CD4-positive, alpha-beta memory T cell (primary cell): ENCODE data around the gene RFX6. TPM values are rescaled to one million over a fixed set of nuclear protein-coding genes. Genes with fewer than 3 reads are reported as not detected.

ENCODE experiments used
- CTCF ChIA-PET: fragments of 350-600 bp; sonication (Branson Sonifier 250); formaldehyde crosslinking; loops from one replicate; lab custom pipeline; 2021; ENCODE audit warnings: inconsistent platforms; ENCODE audit not compliant: partially characterized antibody; lab: Charles Lee
- POLR2A ChIA-PET: fragments of 350-600 bp; sonication (Branson Sonifier 250); formaldehyde crosslinking; loops from one replicate; lab custom pipeline; 2021; ENCODE audit not compliant: partially characterized antibody; lab: Charles Lee
- DNase-seq, 5 donors: peaks; one replicate each; pipeline versions ENCODE4 v3.0.0 to v3.0.0-alpha.2; 2020 to 2022; ENCODE audit warnings: mixed read lengths in 1 of 5
- H3K27ac ChIP-seq: one replicate; pipeline ENCODE4 v1.7.0; 2013; ENCODE audit warnings: low read depth, low read length
- H3K27me3 ChIP-seq: 2 replicates; pipeline ENCODE4 v1.7.0; 2013; ENCODE audit warnings: mild to moderate bottlenecking, low read length, moderate library complexity; ENCODE audit not compliant: insufficient read depth
- H3K36me3 ChIP-seq: 2 replicates; pipeline ENCODE4 v1.7.0; 2013; ENCODE audit warnings: mild to moderate bottlenecking, low read length, moderate library complexity; ENCODE audit not compliant: insufficient read depth
- H3K4me1 ChIP-seq: 2 replicates; pipeline ENCODE4 v1.7.0; 2013; ENCODE audit warnings: mild to moderate bottlenecking, low read length, moderate library complexity; ENCODE audit not compliant: insufficient read depth
- H3K4me3 ChIP-seq, 2 donors: one replicate each; pipeline ENCODE4 v1.7.0; 2013; ENCODE audit warnings: low read length in 2 of 2, mild to moderate bottlenecking in 1 of 2
- H3K9me3 ChIP-seq, 2 donors: one replicate each; pipeline ENCODE4 v1.7.0; 2013; ENCODE audit warnings: low read length in 2 of 2, control low read depth in 1 of 2; ENCODE audit not compliant: control insufficient read depth in 1 of 2
- H3K27ac Mint-ChIP-seq, 7 donors: one replicate each; pipeline ENCODE4 v1.8.0; 2020 to 2021; ENCODE audit warnings: mixed read lengths in 7 of 7, mild to moderate bottlenecking in 6 of 7, inconsistent platforms in 3 of 7, moderate library complexity in 3 of 7
- H3K27me3 Mint-ChIP-seq, 2 donors: one replicate each; pipeline ENCODE4 v1.8.0; 2020 to 2021; ENCODE audit warnings: mixed read lengths in 2 of 2
- H3K36me3 Mint-ChIP-seq, 2 donors: one replicate each; pipeline ENCODE4 v1.8.0; 2020 to 2021; ENCODE audit warnings: mixed read lengths in 2 of 2, inconsistent platforms in 1 of 2, mild to moderate bottlenecking in 1 of 2
- H3K4me1 Mint-ChIP-seq, 4 donors: one replicate each; pipeline ENCODE4 v1.8.0; 2020 to 2021; ENCODE audit warnings: mixed read lengths in 4 of 4, mild to moderate bottlenecking in 1 of 4
- H3K4me3 Mint-ChIP-seq, 8 donors: one replicate each; pipeline ENCODE4 v1.8.0; 2020 to 2021; ENCODE audit warnings: mixed read lengths in 8 of 8, mild to moderate bottlenecking in 7 of 8, moderate library complexity in 6 of 8, inconsistent platforms in 3 of 8
- H3K9me3 Mint-ChIP-seq, 8 donors: one replicate each; pipeline ENCODE4 v1.8.0; 2020 to 2021; ENCODE audit warnings: mixed read lengths in 8 of 8, mild to moderate bottlenecking in 5 of 8, inconsistent platforms in 3 of 8, moderate library complexity in 1 of 8
- intact Hi-C: fragments of 100-400 bp; cut with micrococcal nuclease; formaldehyde crosslinking; loops from one replicate; pipeline ENCODE4 v1.15.1; 2023
- polyA plus RNA-seq, 2 donors: library from polyadenylated mRNA; unstranded; fragments of 300-500 nt; fragmentation: Illumina TruSeq; gene quantifications; one replicate each; pipeline ENCODE4 v1.2.3, GENCODE V29; 2021
- total RNA-seq, 2 experiments: library from RNA; stranded (reverse); gene quantifications; one replicate each; pipeline ENCODE4 v1.2.3, GENCODE V29; 2021

The RFX6 gene
- total and polyA plus RNA-seq, 4 experiments from 2014 or later, result not detected

DNA sequence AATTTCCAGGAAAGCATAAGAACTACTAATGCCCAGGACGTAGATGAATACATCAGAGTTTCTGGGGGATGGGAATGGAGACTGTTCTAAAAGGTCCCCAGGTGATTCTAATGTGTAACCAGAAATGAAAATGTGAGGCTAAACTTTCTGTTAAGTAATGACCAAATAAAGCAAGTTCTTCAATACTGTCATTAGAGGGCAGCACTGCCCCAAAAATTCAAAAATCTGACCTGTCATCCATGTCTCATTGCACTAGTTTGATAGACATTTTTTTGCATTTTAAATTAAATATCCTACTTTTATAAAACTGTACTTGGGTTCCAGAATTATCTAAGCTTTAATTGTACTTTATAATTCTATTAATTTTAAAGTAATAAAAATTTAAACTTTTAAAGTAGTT lies 94.9 kb downstream of the RFX6 start:
- Histone ChIP-seq H3K36me3 (no peaks in the 10 kb centered on the region), H3K27ac (no peak overlapping the region), H3K9me3 (no peaks in the 10 kb centered on the region), H3K4me3 (no peak overlapping the region), H3K4me1 (no peaks in the 10 kb centered on the region), H3K27me3 (no peaks in the 10 kb centered on the region)
- peaks cover 0 to 1% of the 10 kb centered on the region in 2 donors for H3K27me3 Mint-ChIP-seq
- intact Hi-C loops, result loop anchor here (5.0 kb wide), 1 partner anchor 585 kb away; no protein-coding TSS in a partner anchor
- no peaks in the 10 kb centered on the region for H3K9me3 Mint-ChIP-seq
- H3K4me1 Mint-ChIP-seq, result no peaks in the 10 kb centered on the region
- POLR2A ChIA-PET, result no interaction called here
- CTCF ChIA-PET, result no interaction called here
- DNase-seq, result peak in 2 of 5 donors; percentile 2 to 10
- H3K4me3 Mint-ChIP-seq, result no peak overlapping the region
- H3K36me3 Mint-ChIP-seq, result no peaks in the 10 kb centered on the region
- H3K27ac Mint-ChIP-seq, result no peak overlapping the region

DNA sequence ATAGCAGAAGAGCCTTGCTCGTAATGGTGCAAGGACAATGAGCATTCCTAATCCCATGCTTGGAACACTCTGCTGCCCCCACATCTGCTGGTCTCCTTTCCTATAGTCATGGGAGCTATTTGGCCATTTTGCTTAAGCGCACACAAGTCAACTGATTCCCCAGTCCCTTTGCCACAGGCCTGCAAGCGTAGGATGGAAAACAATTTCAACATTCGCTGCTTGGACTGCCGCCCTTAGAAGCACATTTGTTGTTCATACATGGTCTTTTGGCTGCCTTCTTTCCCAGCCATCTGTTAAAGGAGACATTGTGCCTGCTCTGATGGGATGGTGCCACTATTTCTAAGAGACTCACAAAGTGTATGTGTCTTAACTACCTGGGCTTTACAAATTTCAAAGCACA lies 96.9 kb downstream of the RFX6 start:
- no peaks in the 10 kb centered on the region for H3K36me3 Mint-ChIP-seq
- ChIA-PET CTCF (no interaction called here), POLR2A (no interaction called here)
- no peak overlapping the region for H3K27ac ChIP-seq
- H3K4me3 Mint-ChIP-seq, result no peak overlapping the region
- no peaks in the 10 kb centered on the region for H3K27me3 Mint-ChIP-seq
- no peak for DNase-seq
- H3K27ac Mint-ChIP-seq, result no peak overlapping the region
- intact Hi-C loops, result loop anchor here (5.0 kb wide), 1 partner anchor 583 kb away; no protein-coding TSS in a partner anchor
- H3K9me3 ChIP-seq, result no peaks in the 10 kb centered on the region
- no peaks in the 10 kb centered on the region for H3K9me3 Mint-ChIP-seq
- no peaks in the 10 kb centered on the region for H3K4me1 ChIP-seq
- no peaks in the 10 kb centered on the region for H3K27me3 ChIP-seq
- no peaks in the 10 kb centered on the region for H3K36me3 ChIP-seq
- no peak overlapping the region for H3K4me3 ChIP-seq
- H3K4me1 Mint-ChIP-seq, result no peaks in the 10 kb centered on the region

DNA sequence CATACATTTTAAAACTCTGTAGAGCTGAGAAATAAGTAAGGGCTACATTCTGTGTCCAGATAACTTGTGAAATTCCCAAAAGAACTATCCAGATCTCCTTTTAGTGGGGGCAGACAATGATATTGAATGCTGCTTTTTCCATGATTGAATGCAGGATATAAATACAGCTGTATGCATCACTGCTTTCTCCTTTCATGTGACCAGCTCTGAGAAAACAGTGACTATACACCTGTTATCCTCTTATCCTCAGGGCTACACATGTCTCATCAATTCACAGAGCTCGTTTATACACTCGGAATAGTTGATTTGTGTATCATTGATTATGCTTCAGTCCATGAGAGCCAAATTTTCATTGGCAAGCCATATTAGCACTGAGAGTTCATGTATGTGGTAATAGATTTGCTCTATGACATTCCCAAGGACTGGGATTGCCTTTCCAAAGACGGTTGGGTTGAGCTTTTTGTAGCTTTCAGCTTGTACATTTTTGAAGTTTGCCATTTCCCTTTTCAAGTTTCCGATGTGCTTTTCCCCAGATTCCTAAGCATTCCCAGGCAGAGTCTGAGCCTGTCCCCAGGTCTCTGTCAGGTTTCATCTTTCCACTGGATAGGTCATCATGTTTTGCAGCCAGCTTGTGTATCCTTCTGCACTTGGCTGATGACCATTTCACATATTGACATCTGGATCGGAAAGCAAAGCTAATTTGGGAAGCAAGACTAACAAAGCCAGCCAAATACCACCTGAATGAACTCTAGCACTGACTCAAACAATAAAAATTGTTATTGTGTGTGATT lies 97.7 kb downstream of the RFX6 start:
- intact Hi-C loops, result loop anchor here (5.0 kb wide), 1 partner anchor 583 kb away; no protein-coding TSS in a partner anchor
- Histone ChIP-seq H3K4me3 (no peak overlapping the region), H3K27me3 (no peaks in the 10 kb centered on the region), H3K4me1 (no peaks in the 10 kb centered on the region), H3K9me3 (no peaks in the 10 kb centered on the region), H3K27ac (no peak overlapping the region), H3K36me3 (no peaks in the 10 kb centered on the region)
- Mint-ChIP-seq H3K4me1 (peaks cover 0 to 1% (median 0%) of the 10 kb centered on the region in 4 donors), H3K36me3 (no peaks in the 10 kb centered on the region), H3K27me3 (no peaks in the 10 kb centered on the region), H3K27ac (no peak overlapping the region), H3K9me3 (no peaks in the 10 kb centered on the region), H3K4me3 (no peak overlapping the region)
- ChIA-PET POLR2A (no interaction called here), CTCF (no interaction called here)
- no peak for DNase-seq

DNA sequence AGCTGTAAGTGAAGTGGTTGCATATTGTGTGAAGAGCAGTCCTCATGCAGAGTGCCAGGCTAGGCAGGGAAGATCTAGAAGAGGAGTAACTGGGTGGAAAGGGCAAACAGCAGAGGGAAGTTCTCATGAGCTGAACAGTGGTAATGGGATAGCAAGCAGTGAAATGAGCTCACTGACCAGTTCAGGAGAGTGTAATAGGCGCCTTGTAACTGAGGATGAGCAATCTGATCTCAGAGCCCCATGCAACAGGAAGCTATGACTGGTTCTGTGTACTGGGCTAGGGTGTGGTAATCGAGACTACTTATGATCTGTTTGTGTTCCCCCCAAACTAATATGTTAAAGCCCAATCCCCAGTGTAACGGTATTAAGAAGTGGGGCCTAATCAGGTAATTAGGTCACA lies 98.6 kb downstream of the RFX6 start:
- no peaks in the 10 kb centered on the region for H3K27me3 ChIP-seq
- H3K9me3 ChIP-seq, result no peaks in the 10 kb centered on the region
- no peaks in the 10 kb centered on the region for H3K4me1 ChIP-seq
- Mint-ChIP-seq H3K27me3 (peaks cover 0 to 1% of the 10 kb centered on the region in 2 donors), H3K9me3 (no peaks in the 10 kb centered on the region), H3K4me1 (peaks cover 0 to 1% (median 0%) of the 10 kb centered on the region in 4 donors), H3K4me3 (no peak overlapping the region), H3K27ac (no peak overlapping the region), H3K36me3 (no peaks in the 10 kb centered on the region)
- CTCF ChIA-PET, result no interaction called here
- no peak overlapping the region for H3K4me3 ChIP-seq
- intact Hi-C loops, result no loop called here
- no peak for DNase-seq
- H3K36me3 ChIP-seq, result no peaks in the 10 kb centered on the region
- POLR2A ChIA-PET, result no interaction called here
- no peak overlapping the region for H3K27ac ChIP-seq

DNA sequence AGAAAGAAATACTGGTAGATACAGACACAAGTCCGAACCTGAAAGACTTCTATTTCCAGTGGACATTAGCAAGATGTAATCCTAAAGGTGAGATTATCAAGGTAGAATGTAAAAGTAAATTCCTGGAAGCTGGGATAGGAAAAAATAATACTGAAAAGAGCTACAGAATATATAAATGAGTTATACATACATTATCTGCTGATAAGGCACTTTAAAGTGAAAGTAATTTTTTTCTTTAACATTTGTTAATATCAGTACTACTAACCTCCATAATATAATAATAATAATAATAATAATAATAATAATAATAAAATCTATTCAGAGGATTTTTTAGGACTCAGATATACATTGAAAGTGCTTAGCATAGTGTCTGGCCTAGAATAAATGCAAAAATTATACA lies 102.5 kb downstream of the RFX6 start:
- no peaks in the 10 kb centered on the region for H3K36me3 ChIP-seq
- H3K4me3 ChIP-seq, result no peak overlapping the region
- peaks cover 2 to 12% (median 5%) of the 10 kb centered on the region in 8 donors for H3K9me3 Mint-ChIP-seq
- no peak overlapping the region for H3K27ac Mint-ChIP-seq
- no peak overlapping the region for H3K27ac ChIP-seq
- no peaks in the 10 kb centered on the region for H3K27me3 ChIP-seq
- POLR2A ChIA-PET, result no interaction called here
- H3K4me1 Mint-ChIP-seq, result peaks cover 0 to 1% (median 0%) of the 10 kb centered on the region in 4 donors
- no peak overlapping the region for H3K4me3 Mint-ChIP-seq
- CTCF ChIA-PET, result no interaction called here
- no peak for DNase-seq
- intact Hi-C loops, result no loop called here
- H3K4me1 ChIP-seq, result no peaks in the 10 kb centered on the region
- H3K27me3 Mint-ChIP-seq, result peaks cover 0 to 1% of the 10 kb centered on the region in 2 donors
- no peaks in the 10 kb centered on the region for H3K9me3 ChIP-seq
- no peaks in the 10 kb centered on the region for H3K36me3 Mint-ChIP-seq

Other genes starting within 250 kb of the RFX6 start
- gene ZUP1, start 208.5 kb upstream of the RFX6 start, total RNA-seq, result 10 to 100 TPM; 13.4 to 13.9 TPM
- gene ZUP1, start 208.5 kb upstream of the RFX6 start, polyA plus RNA-seq, result 1 to 10 TPM; 5.7 to 5.9 TPM
- 10 to 100 TPM; 60.7 to 61.8 TPM for gene KPNA5, start 196.0 kb upstream of the RFX6 start, total RNA-seq
- 1 to 10 TPM; 8.5 to 9.0 TPM for gene KPNA5, start 196.0 kb upstream of the RFX6 start, polyA plus RNA-seq
- gene FAM162B, start 111.5 kb upstream of the RFX6 start, total RNA-seq, result not detected
- not detected for gene FAM162B, start 111.5 kb upstream of the RFX6 start, polyA plus RNA-seq
- not detected for gene GPRC6A, start 48.2 kb upstream of the RFX6 start, total RNA-seq
- gene GPRC6A, start 48.2 kb upstream of the RFX6 start, polyA plus RNA-seq, result not detected